ENCODE measurements around the gene OSTF1.

Gene OSTF1

GRCh38 chr9:75092766-75093165 is 4.5 kb downstream of the OSTF1 start:
- no peak overlapping the region for H3K4me3 Mint-ChIP-seq
- DNase-seq (no peak), ATAC-seq (replicated peaks) (no peak)
- no peaks in the 10 kb centered on the region for H3K27me3 Mint-ChIP-seq
- no peaks in the 10 kb centered on the region for H3K9me3 Mint-ChIP-seq
- peaks cover 36 to 70% of the 10 kb centered on the region in 2 donors for H3K4me1 Mint-ChIP-seq
- peaks cover 14 to 20% of the 10 kb centered on the region in 2 donors for H3K36me3 Mint-ChIP-seq
- no peak overlapping the region for H3K27ac Mint-ChIP-seq

- DNase-seq (no peak), ATAC-seq (replicated peaks) (no peak)
- Mint-ChIP-seq H3K27ac (no peak overlapping the region), H3K4me1 (peaks cover 33 to 68% of the 10 kb centered on the region in 2 donors), H3K4me3 (no peak overlapping the region), H3K9me3 (no peaks in the 10 kb centered on the region), H3K36me3 (peaks cover 8 to 25% of the 10 kb centered on the region in 2 donors), H3K27me3 (no peaks in the 10 kb centered on the region)
Observed at GRCh38 chr9:75096796-75097195, 8.5 kb downstream of the OSTF1 start.

GRCh38 chr9:75101004-75101588 is 12.8 kb downstream of the OSTF1 start:
- H3K4me1 Mint-ChIP-seq: peaks cover 27 to 70% of the 10 kb centered on the region in 2 donors
- no peak for ATAC-seq (replicated peaks)
- H3K4me3 Mint-ChIP-seq: no peak overlapping the region

GRCh38 chr9:75102177-75102790 is 14.0 kb downstream of the OSTF1 start:
- ATAC-seq (replicated peaks): no peak
- no peaks in the 10 kb centered on the region for H3K9me3 Mint-ChIP-seq
- H3K27me3 Mint-ChIP-seq: no peaks in the 10 kb centered on the region
- peak overlapping the region; percentile 43 for H3K27ac Mint-ChIP-seq
- H3K4me3 Mint-ChIP-seq: no peak overlapping the region
- peaks cover 16 to 32% of the 10 kb centered on the region in 2 donors for H3K36me3 Mint-ChIP-seq
- DNase-seq: no peak
- peaks cover 26 to 71% of the 10 kb centered on the region in 2 donors for H3K4me1 Mint-ChIP-seq

More at GRCh38 chr9:75101004-75101588, 12.8 kb downstream of the OSTF1 start:
- H3K36me3 Mint-ChIP-seq: peaks cover 19 to 32% of the 10 kb centered on the region in 2 donors
- no peak for DNase-seq
- H3K27me3 Mint-ChIP-seq: no peaks in the 10 kb centered on the region
- peak overlapping the region; percentile 28 for H3K27ac Mint-ChIP-seq
- no peaks in the 10 kb centered on the region for H3K9me3 Mint-ChIP-seq

GRCh38 chr9:75104607-75105006 is 16.3 kb downstream of the OSTF1 start:
- H3K9me3 Mint-ChIP-seq: no peaks in the 10 kb centered on the region
- DNase-seq: no peak
- no peaks in the 10 kb centered on the region for H3K27me3 Mint-ChIP-seq
- peak overlapping the region; percentile 38 for H3K27ac Mint-ChIP-seq
- H3K4me1 Mint-ChIP-seq: peaks cover 29 to 58% of the 10 kb centered on the region in 2 donors
- no peak for ATAC-seq (replicated peaks)
- H3K36me3 Mint-ChIP-seq: peaks cover 16 to 25% of the 10 kb centered on the region in 2 donors
- no peak overlapping the region for H3K4me3 Mint-ChIP-seq

GRCh38 chr9:75105019-75105540 is 16.8 kb downstream of the OSTF1 start:
- H3K36me3 Mint-ChIP-seq: peaks cover 16 to 27% of the 10 kb centered on the region in 2 donors
- H3K4me3 Mint-ChIP-seq: no peak overlapping the region
- H3K27ac Mint-ChIP-seq: peak overlapping the region; percentile 38

GRCh38 chr9:75105841-75106240 is 17.5 kb downstream of the OSTF1 start:
- Mint-ChIP-seq H3K4me3 (no peak overlapping the region), H3K9me3 (peaks cover 0 to 1% of the 10 kb centered on the region in 2 donors), H3K36me3 (peaks cover 19 to 30% of the 10 kb centered on the region in 2 donors), H3K27me3 (no peaks in the 10 kb centered on the region), H3K27ac (no peak overlapping the region), H3K4me1 (peaks cover 34 to 61% of the 10 kb centered on the region in 2 donors)
- ATAC-seq (replicated peaks) (no peak), DNase-seq (no peak)

More at GRCh38 chr9:75105019-75105540, 16.8 kb downstream of the OSTF1 start:
- no peaks in the 10 kb centered on the region for H3K27me3 Mint-ChIP-seq
- H3K9me3 Mint-ChIP-seq: no peaks in the 10 kb centered on the region
- ATAC-seq (replicated peaks) (no peak), DNase-seq (no peak)
- peaks cover 32 to 56% of the 10 kb centered on the region in 2 donors for H3K4me1 Mint-ChIP-seq

- DNase-seq (no peak), ATAC-seq (replicated peaks) (no peak)
- H3K27me3 Mint-ChIP-seq: no peaks in the 10 kb centered on the region
- H3K4me1 Mint-ChIP-seq: peaks cover 29 to 61% of the 10 kb centered on the region in 2 donors
- H3K9me3 Mint-ChIP-seq: peaks cover 0 to 1% of the 10 kb centered on the region in 2 donors
- no peak overlapping the region for H3K4me3 Mint-ChIP-seq
- H3K36me3 Mint-ChIP-seq: peaks cover 19 to 23% of the 10 kb centered on the region in 2 donors
- H3K27ac Mint-ChIP-seq: no peak overlapping the region
Observed at GRCh38 chr9:75106857-75107256, 18.5 kb downstream of the OSTF1 start.

GRCh38 chr9:75108571-75108970 is 20.3 kb downstream of the OSTF1 start:
- ATAC-seq (replicated peaks) (no peak), DNase-seq (no peak)
- H3K27ac Mint-ChIP-seq: no peak overlapping the region
- peaks cover 0 to 1% of the 10 kb centered on the region in 2 donors for H3K9me3 Mint-ChIP-seq
- H3K4me1 Mint-ChIP-seq: peaks cover 33 to 62% of the 10 kb centered on the region in 2 donors
- H3K4me3 Mint-ChIP-seq: no peak overlapping the region
- peaks cover 10 to 20% of the 10 kb centered on the region in 2 donors for H3K36me3 Mint-ChIP-seq
- H3K27me3 Mint-ChIP-seq: no peaks in the 10 kb centered on the region

- peaks cover 35 to 61% of the 10 kb centered on the region in 2 donors for H3K4me1 Mint-ChIP-seq
- H3K9me3 Mint-ChIP-seq: peaks cover 0 to 1% of the 10 kb centered on the region in 2 donors
- ATAC-seq (replicated peaks): no peak
- H3K27me3 Mint-ChIP-seq: no peaks in the 10 kb centered on the region
- H3K36me3 Mint-ChIP-seq: peaks cover 6 to 20% of the 10 kb centered on the region in 2 donors
- no peak overlapping the region for H3K27ac Mint-ChIP-seq
- DNase-seq: no peak
- no peak overlapping the region for H3K4me3 Mint-ChIP-seq
Observed at GRCh38 chr9:75109210-75109839, 21.0 kb downstream of the OSTF1 start.

- peaks cover 27 to 44% of the 10 kb centered on the region in 2 donors for H3K4me1 Mint-ChIP-seq
- H3K27ac Mint-ChIP-seq: no peak overlapping the region
- DNase-seq: no peak
- H3K27me3 Mint-ChIP-seq: no peaks in the 10 kb centered on the region
- no peak overlapping the region for H3K4me3 Mint-ChIP-seq
- peaks cover 3 to 18% of the 10 kb centered on the region in 2 donors for H3K36me3 Mint-ChIP-seq
- no peak for ATAC-seq (replicated peaks)
- peaks cover 0 to 1% of the 10 kb centered on the region in 2 donors for H3K9me3 Mint-ChIP-seq
Observed at GRCh38 chr9:75111019-75111622, 22.8 kb downstream of the OSTF1 start.

GRCh38 chr9:75112789-75113188 is 24.5 kb downstream of the OSTF1 start:
- H3K36me3 Mint-ChIP-seq: peaks cover 8 to 23% of the 10 kb centered on the region in 2 donors
- no peak for ATAC-seq (replicated peaks)
- no peak overlapping the region for H3K4me3 Mint-ChIP-seq
- DNase-seq: no peak
- H3K4me1 Mint-ChIP-seq: peaks cover 31 to 46% of the 10 kb centered on the region in 2 donors
- peaks cover under 1 to 3% of the 10 kb centered on the region in 2 donors for H3K9me3 Mint-ChIP-seq
- no peaks in the 10 kb centered on the region for H3K27me3 Mint-ChIP-seq
- no peak overlapping the region for H3K27ac Mint-ChIP-seq

GRCh38 chr9:75116306-75116705 is 28.0 kb downstream of the OSTF1 start:
- Mint-ChIP-seq H3K36me3 (peaks cover 32 to 47% of the 10 kb centered on the region in 2 donors), H3K4me1 (peaks cover 33 to 63% of the 10 kb centered on the region in 2 donors), H3K27me3 (no peaks in the 10 kb centered on the region), H3K4me3 (no peak overlapping the region), H3K27ac (no peak overlapping the region), H3K9me3 (peaks cover 8 to 10% of the 10 kb centered on the region in 2 donors)
- no peak for DNase-seq
- no peak for ATAC-seq (replicated peaks)

- H3K36me3 Mint-ChIP-seq: peaks cover 36 to 54% of the 10 kb centered on the region in 2 donors
- ATAC-seq (replicated peaks) (peak; percentile 79 to 92), DNase-seq (no peak)
- H3K4me3 Mint-ChIP-seq: no peak overlapping the region
- H3K4me1 Mint-ChIP-seq: peaks cover 31 to 60% of the 10 kb centered on the region in 2 donors
- H3K27ac Mint-ChIP-seq: peak overlapping the region; percentile 56
- peaks cover 8 to 10% of the 10 kb centered on the region in 2 donors for H3K9me3 Mint-ChIP-seq
- no peaks in the 10 kb centered on the region for H3K27me3 Mint-ChIP-seq
Observed at GRCh38 chr9:75117564-75117963, 29.2 kb downstream of the OSTF1 start.
